ENCODE measurements around the gene TRAK2. TPM values are rescaled to one million over a fixed set of nuclear protein-coding genes. Genes with fewer than 3 reads are reported as not detected.
A peak's percentile ranks its signal among the peaks of the same experiment; 100 is the strongest.

The TRAK2 gene
- total and polyA plus RNA-seq, 9 of the 15 experiments (the other 6 are each of a cell fraction or from before 2014, with no cell fraction given) = 3.4 to 10.4 (median 7.3) TPM

DNA sequence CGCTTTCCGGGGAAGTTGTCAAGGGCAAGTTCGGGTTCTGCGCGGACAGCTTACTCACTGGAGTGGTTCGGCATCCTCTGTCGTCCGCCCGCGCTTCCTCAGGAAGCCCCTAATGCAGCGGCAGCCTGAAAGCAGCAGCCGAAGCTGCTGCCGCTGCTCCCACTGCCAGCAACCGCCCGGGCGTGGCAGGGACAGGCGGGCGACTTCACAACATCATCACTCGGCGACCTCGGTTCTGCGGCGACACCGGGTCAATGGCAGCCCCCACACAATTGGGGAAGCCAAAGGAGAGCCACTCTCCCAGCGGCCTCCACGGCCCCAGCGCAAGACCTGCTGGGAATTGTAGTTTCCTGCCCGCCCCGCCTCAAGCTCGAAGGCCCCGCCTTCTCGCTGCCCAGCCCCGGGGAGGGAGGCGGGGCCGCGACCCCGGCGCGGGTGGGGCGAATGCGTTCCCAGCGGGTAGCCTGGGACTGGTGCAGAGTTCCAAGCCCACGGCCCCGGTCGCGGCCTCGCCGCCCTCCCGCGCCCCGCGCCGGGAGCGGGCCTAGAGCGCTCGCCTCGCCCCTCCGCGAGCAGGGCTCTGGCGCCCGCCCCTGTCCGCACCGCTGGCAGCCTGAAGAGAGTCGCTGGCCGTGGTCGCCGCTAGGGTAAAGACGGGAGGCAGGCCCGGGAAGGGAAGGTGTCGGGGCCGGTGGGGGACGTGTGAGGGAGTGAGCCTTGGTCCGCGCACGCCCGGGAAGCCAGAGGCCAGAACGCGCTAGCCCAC lies at the start of gene TRAK2, which contains the start of gene STRADB (continued):
- TF ChIP-seq RREB1 (CRISPR knock-in tag; IDR thresholded peaks at IDR 0.05) (no peak), SAP30 (IDR thresholded peaks at IDR 0.05; ENCODE audit: borderline replicate concordance, insufficient read depth, low read depth, low read length, poor library complexity, severe bottlenecking) (peak; percentile 43), ZBTB12 (CRISPR knock-in tag; IDR thresholded peaks at IDR 0.05) (peak; percentile 89), CHAMP1 (IDR thresholded peaks at IDR 0.05) (peak; percentile 36; the same call in 1 of the 2 replicates), SPI1 (IDR thresholded peaks at IDR 0.05; ENCODE audit: borderline replicate concordance, low read depth, low read length) (peak; percentile 72), SRSF1 (IDR thresholded peaks at IDR 0.05; ENCODE audit: low read depth, low read length) (no peak), EP400 (IDR thresholded peaks at IDR 0.05) (peak; percentile 77), ZNF561 (CRISPR knock-in tag; conservative IDR thresholded peaks at IDR 0.05) (no peak), CREB1 (IDR thresholded peaks at IDR 0.05) (peak; percentile 96), CREB1 (CRISPR knock-in tag; IDR thresholded peaks at IDR 0.05) (peak; percentile 97), USF1 (CRISPR knock-in tag; IDR thresholded peaks at IDR 0.05) (no peak), ADNP (tag; IDR thresholded peaks at IDR 0.05) (no peak), FOXJ2 (tag; IDR thresholded peaks at IDR 0.05) (peak; percentile 60; the same call in 1 of the 2 replicates)
- TF ChIP-seq, protein P1, sequence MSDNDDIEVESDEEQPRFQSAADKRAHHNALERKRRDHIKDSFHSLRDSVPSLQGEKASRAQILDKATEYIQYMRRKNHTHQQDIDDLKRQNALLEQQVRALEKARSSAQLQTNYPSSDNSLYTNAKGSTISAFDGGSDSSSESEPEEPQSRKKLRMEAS (CRISPR knock-in tag; IDR thresholded peaks at IDR 0.05) = peak; percentile 46; the same call in 1 of the 2 replicates

Measured in K562 (cell line).